T-helper 1 cell treated with Interleukin-12 subunit alpha and Interleukin-12 subunit beta and Interleukin-4 antibody, amounts not matched to agents 30 μg/mL and 1 μg/mL, for 36 hours (primary cell): Measurements from ENCODE around the gene TPCN2.
"Not testable (repeated sequence)": the region's sequence is repeated elsewhere in the genome, so short reads cannot be mapped to it uniquely, and the experiment has no call there.

ENCODE experiments used
- H3K27ac Mint-ChIP-seq: one replicate; pipeline ENCODE4 v1.8.0; 2021; ENCODE audit warnings: mild to moderate bottlenecking, mixed read lengths
- H3K27me3 Mint-ChIP-seq: one replicate; pipeline ENCODE4 v1.8.0; 2021; ENCODE audit warnings: low read depth, mixed read lengths
- H3K36me3 Mint-ChIP-seq: one replicate; pipeline ENCODE4 v1.8.0; 2021; ENCODE audit warnings: low read depth, mixed read lengths
- H3K4me1 Mint-ChIP-seq: one replicate; pipeline ENCODE4 v1.8.0; 2021; ENCODE audit warnings: low read depth, mixed read lengths
- H3K4me3 Mint-ChIP-seq: one replicate; pipeline ENCODE4 v1.8.0; 2021; ENCODE audit warnings: mild to moderate bottlenecking, moderate library complexity, mixed read lengths
- H3K9me3 Mint-ChIP-seq: one replicate; pipeline ENCODE4 v1.8.0; 2021; ENCODE audit warnings: mixed read lengths

TPCN2 gene

DNA sequence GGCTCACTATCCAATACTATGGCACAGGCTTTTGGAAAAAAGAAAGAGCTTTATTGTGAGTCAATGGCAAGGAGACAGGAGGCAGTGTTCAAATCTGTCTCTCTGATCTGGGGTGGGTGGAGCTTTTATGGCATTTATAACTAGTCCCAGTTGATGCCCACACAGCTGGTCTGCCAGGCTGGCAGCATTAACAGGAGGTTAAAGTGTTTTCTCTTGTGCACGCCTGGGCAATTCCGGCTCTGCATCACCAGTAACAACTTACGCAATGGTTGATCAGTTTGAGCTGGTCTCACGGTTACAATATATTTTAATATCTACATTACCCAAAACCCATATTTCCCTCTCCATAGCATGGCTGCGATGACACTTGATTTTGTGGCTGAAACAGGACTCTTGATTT lies 91.9 kb downstream of the TPCN2 start:
- H3K36me3 Mint-ChIP-seq, result peaks cover 3% of the 10 kb centered on the region
- no peak overlapping the region for H3K27ac Mint-ChIP-seq
- no peak overlapping the region for H3K4me3 Mint-ChIP-seq
- H3K27me3 Mint-ChIP-seq, result peaks cover 5% of the 10 kb centered on the region
- no peaks in the 10 kb centered on the region for H3K4me1 Mint-ChIP-seq
- H3K9me3 Mint-ChIP-seq, result peaks cover 10% of the 10 kb centered on the region

- H3K27ac Mint-ChIP-seq, result no peak overlapping the region
- no peak overlapping the region for H3K4me3 Mint-ChIP-seq
- peaks cover 21% of the 10 kb centered on the region for H3K9me3 Mint-ChIP-seq
- peaks cover 5% of the 10 kb centered on the region for H3K27me3 Mint-ChIP-seq
- H3K4me1 Mint-ChIP-seq, result no peaks in the 10 kb centered on the region
- H3K36me3 Mint-ChIP-seq, result peaks cover 5% of the 10 kb centered on the region
Observed at GRCh38 chr11:69141742-69142141, 93.0 kb downstream of the TPCN2 start.

GRCh38 chr11:69142895-69143294 lies 94.2 kb downstream of the TPCN2 start:
- Mint-ChIP-seq H3K27ac (no peak overlapping the region), H3K4me3 (no peak overlapping the region), H3K27me3 (peaks cover 5% of the 10 kb centered on the region), H3K4me1 (no peaks in the 10 kb centered on the region), H3K36me3 (peaks cover 5% of the 10 kb centered on the region), H3K9me3 (peaks cover 23% of the 10 kb centered on the region)

DNA sequence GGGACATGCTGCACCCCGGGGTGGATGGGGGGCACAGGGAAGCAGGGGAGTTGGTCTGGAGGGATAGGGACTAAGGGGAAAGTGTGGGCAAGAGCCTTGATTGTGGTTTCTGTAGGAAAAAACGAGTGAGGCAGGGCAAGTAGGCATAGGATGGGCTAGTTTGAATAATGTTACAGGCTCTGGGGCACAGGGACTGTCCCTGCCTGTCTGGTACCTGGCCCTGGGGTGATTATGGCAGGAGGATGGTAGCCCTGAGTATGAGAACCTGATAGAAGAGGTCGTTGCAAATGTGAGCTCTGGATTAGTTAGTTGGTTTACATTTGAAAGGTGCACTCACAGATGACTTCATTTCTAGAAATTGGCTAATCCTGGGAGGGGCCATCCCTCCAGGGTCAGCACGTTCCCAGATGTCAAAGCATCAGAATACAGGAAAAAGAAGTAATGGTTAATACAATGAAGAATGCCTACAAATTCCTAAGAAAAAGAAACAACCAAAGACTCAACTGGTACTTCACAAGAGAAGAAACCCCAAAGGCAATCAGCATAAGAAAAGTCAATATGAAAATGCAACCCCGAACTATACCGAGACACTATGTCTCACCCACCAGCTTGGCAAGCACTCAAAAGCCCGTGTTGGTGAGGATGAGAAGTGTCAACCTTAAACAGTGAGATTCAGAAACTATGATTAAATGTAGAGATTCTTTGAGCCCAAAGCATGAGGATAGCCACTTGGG lies 95.8 kb downstream of the TPCN2 start:
- Mint-ChIP-seq H3K27ac (no peak overlapping the region), H3K4me3 (no peak overlapping the region), H3K4me1 (peaks cover 2% of the 10 kb centered on the region), H3K9me3 (peaks cover 32% of the 10 kb centered on the region), H3K36me3 (peaks cover 8% of the 10 kb centered on the region), H3K27me3 (peaks cover 7% of the 10 kb centered on the region)

- no peak overlapping the region for H3K4me3 Mint-ChIP-seq
- peaks cover 8% of the 10 kb centered on the region for H3K36me3 Mint-ChIP-seq
- no peak overlapping the region for H3K27ac Mint-ChIP-seq
- H3K27me3 Mint-ChIP-seq, result peaks cover 7% of the 10 kb centered on the region
- H3K9me3 Mint-ChIP-seq, result peaks cover 33% of the 10 kb centered on the region
- H3K4me1 Mint-ChIP-seq, result peaks cover 2% of the 10 kb centered on the region
Observed at GRCh38 chr11:69145050-69145380, 96.3 kb downstream of the TPCN2 start.

- Mint-ChIP-seq H3K27ac (no peak overlapping the region), H3K4me1 (peaks cover 2% of the 10 kb centered on the region), H3K27me3 (peaks cover 2% of the 10 kb centered on the region), H3K9me3 (peaks cover 35% of the 10 kb centered on the region), H3K4me3 (no peak overlapping the region), H3K36me3 (peaks cover 10% of the 10 kb centered on the region)
Observed at GRCh38 chr11:69148377-69148762, 99.6 kb downstream of the TPCN2 start.

GRCh38 chr11:69148806-69149205 lies 100.1 kb downstream of the TPCN2 start:
- peaks cover 2% of the 10 kb centered on the region for H3K4me1 Mint-ChIP-seq
- peaks cover 35% of the 10 kb centered on the region for H3K9me3 Mint-ChIP-seq
- no peak overlapping the region for H3K4me3 Mint-ChIP-seq
- H3K36me3 Mint-ChIP-seq, result peaks cover 10% of the 10 kb centered on the region
- no peak overlapping the region for H3K27ac Mint-ChIP-seq
- peaks cover 2% of the 10 kb centered on the region for H3K27me3 Mint-ChIP-seq

DNA sequence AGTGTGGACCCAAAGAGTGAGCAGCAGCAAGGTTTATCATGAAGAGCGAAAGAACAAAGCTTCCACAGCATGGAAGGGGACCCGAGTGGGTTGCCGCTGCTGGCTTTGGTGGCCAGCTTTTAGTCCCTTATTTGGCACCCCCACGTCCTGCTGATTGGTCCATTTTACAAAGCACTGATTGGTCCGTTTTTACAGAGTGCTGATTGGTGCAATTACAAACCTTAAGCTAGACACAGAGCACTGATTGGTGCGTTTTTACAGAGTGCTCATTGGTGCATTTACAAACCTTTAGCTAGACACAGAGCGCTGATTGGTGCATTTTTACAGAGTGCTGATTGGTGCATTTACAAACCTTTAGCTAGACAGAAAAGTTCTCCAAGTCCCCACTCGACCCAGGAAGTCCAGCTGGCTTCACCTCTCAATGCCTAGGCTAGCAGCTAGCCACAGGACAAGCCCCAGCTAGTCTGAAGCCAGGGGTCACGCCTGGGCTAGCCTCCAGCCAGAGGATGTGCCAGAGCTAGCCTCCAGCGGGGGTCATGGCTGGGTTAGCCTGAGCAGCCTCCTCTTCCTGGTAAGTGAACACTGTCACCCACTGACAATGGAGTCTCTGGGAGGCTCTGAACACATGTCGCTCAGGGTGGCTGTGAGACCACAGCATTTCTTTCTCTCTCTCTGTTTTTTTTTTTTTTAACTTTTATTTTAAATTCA lies 100.8 kb downstream of the TPCN2 start:
- H3K27me3 Mint-ChIP-seq, result not testable (repeated sequence)

DNA sequence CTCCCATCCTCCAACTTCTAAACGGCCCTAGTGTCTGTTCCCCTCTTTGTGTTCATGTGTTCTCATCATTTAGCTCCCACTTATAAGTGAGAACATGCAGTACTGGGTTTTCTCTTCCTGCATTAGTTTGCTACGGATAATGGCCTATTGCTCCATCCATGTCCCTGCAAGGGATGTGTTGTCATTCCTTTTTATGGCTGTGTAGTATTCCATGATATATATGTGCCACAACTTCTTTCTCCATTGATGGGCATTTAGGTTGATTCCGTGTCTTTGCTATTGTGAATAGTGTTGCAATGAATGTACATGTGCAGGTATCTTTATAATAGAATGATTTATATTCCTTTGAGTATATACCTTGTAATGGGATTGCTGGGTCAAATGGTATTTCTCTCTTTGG lies 101.4 kb downstream of the TPCN2 start:
- Mint-ChIP-seq H3K9me3 (peaks cover 27% of the 10 kb centered on the region), H3K4me1 (peaks cover 2% of the 10 kb centered on the region), H3K27ac (no peak overlapping the region), H3K4me3 (no peak overlapping the region), H3K36me3 (peaks cover 6% of the 10 kb centered on the region), H3K27me3 (peaks cover 2% of the 10 kb centered on the region)

More for the DNA sequence above, 100.8 kb downstream of the TPCN2 start:
- H3K27ac Mint-ChIP-seq, H3K4me3 Mint-ChIP-seq, H3K36me3 Mint-ChIP-seq, H3K4me1 Mint-ChIP-seq: not testable (repeated sequence)
- H3K9me3 Mint-ChIP-seq, result peaks cover 32% of the 10 kb centered on the region

DNA sequence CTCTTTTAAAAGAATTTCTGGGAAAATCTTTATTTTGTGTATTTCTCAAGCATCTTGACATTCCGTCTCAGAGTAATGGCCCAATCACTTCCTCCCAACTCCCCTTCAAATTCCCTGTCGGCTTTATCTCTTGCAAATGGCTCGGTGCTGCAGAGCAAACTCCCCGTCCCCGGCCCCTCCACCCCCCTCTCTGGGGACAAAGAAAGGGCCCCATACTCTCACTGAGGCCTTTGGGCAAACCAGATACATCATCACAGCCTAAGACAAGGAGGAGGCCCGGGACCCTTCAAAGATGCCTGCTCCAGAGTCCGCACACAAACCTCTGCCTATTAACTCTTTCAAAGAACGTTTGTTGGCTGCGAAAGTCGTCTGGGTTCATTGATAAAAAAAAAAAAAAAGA lies 103.1 kb downstream of the TPCN2 start:
- peaks cover 4% of the 10 kb centered on the region for H3K36me3 Mint-ChIP-seq
- no peak overlapping the region for H3K27ac Mint-ChIP-seq
- H3K9me3 Mint-ChIP-seq, result peaks cover 13% of the 10 kb centered on the region
- no peak overlapping the region for H3K4me3 Mint-ChIP-seq
- H3K27me3 Mint-ChIP-seq, result peaks cover 2% of the 10 kb centered on the region
- peaks cover 2% of the 10 kb centered on the region for H3K4me1 Mint-ChIP-seq

DNA sequence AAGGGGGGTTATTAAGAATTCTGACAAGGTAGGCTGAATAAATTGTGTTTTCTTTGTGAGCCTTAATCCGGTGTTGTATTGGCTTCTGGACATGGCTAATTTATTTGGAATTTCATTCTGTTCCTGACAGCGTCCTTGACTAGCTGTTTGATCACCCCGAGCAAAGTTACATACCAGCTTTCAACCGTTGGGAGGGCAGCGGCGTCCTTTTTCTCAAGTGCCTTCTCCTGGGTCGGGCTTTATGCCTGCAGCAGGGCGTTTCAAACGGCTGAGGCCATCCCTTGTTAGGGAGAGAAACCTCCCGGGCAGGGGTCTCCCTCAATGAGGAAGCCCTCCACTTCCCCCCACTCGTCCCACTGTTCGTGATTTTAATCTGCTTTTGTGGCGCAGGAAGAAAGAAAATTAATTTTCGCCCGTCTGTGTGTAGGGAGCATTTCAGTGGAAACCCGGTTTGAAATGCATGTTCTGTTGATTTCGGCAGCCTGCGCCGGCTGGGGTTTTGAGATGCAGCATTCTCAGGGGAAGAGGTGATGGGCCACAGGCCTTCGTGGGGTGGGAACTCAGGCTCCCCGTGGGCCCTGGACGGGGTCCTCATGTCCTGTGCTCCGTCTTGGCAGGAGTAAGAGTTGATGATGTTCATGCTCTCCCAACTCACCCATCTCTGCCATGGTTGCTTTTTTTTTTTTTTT lies 104.1 kb downstream of the TPCN2 start:
- Mint-ChIP-seq H3K27ac (no peak overlapping the region), H3K9me3 (peaks cover 13% of the 10 kb centered on the region), H3K27me3 (peaks cover 2% of the 10 kb centered on the region), H3K4me1 (peaks cover 2% of the 10 kb centered on the region), H3K36me3 (peaks cover 4% of the 10 kb centered on the region), H3K4me3 (no peak overlapping the region)

GRCh38 chr11:69153661-69154060 lies 104.9 kb downstream of the TPCN2 start:
- Mint-ChIP-seq H3K4me1 (peaks cover 2% of the 10 kb centered on the region), H3K27me3 (peaks cover 2% of the 10 kb centered on the region), H3K9me3 (peaks cover 9% of the 10 kb centered on the region), H3K27ac (no peak overlapping the region), H3K36me3 (peaks cover 4% of the 10 kb centered on the region), H3K4me3 (no peak overlapping the region)

GRCh38 chr11:69154211-69154913 lies 105.6 kb downstream of the TPCN2 start:
- no peak overlapping the region for H3K27ac Mint-ChIP-seq
- no peaks in the 10 kb centered on the region for H3K4me1 Mint-ChIP-seq
- H3K36me3 Mint-ChIP-seq, result peaks cover 2% of the 10 kb centered on the region
- peaks cover 3% of the 10 kb centered on the region for H3K9me3 Mint-ChIP-seq
- no peak overlapping the region for H3K4me3 Mint-ChIP-seq
- no peaks in the 10 kb centered on the region for H3K27me3 Mint-ChIP-seq

DNA sequence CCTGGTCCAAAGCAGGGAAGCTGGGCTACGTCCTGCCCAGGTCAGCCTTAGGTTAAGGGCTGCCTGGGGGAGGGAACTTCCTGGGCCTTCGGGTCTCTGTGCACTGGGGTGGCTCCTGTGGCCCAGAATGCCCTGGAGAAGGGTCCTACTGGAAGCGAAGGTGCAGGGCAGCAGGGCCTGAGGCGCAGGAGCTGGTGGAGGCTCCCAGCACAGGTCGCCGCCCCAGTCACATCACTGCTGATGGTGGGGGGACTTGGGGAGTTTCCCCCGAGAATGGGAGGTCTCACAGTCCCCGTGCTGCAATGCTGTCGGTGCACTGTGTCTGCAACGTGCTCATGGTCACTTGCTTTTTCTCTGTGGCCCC lies 106.2 kb downstream of the TPCN2 start:
- Mint-ChIP-seq H3K27ac (no peak overlapping the region), H3K27me3 (no peaks in the 10 kb centered on the region), H3K4me1 (no peaks in the 10 kb centered on the region), H3K9me3 (peaks cover 3% of the 10 kb centered on the region), H3K36me3 (peaks cover 2% of the 10 kb centered on the region), H3K4me3 (no peak overlapping the region)
